GM18526 (cell line): ENCODE data around the gene NLRP12.
A peak's percentile ranks its signal among the peaks of the same experiment; 100 is the strongest.

Source experiments
- POLR2A ChIP-seq: IDR thresholded peaks from 3 replicates; pipeline ENCODE4 v1.6.1; 2011; ENCODE audit not compliant: insufficient read length; ENCODE audit errors: extremely low read depth

The NLRP12 gene

GRCh38 chr19:53824134-53824611 lies at the start of gene NLRP12:
NLRP12 (minus strand) TSS chr19:53824314; CDS start chr19:53824174, 140 bp downstream.
- TF ChIP-seq POLR2A: no peak

GRCh38 chr19:53872762-53873161 lies 48.6 kb upstream of the NLRP12 start:
- TF ChIP-seq POLR2A: no peak

GRCh38 chr19:53871454-53871853 lies 47.3 kb upstream of the NLRP12 start:
- TF ChIP-seq POLR2A: no peak

GRCh38 chr19:53870485-53870844 lies 46.4 kb upstream of the NLRP12 start:
- TF ChIP-seq POLR2A: no peak

- peak; percentile 19 for TF ChIP-seq POLR2A
Observed at GRCh38 chr19:53868892-53869804, 45.0 kb upstream of the NLRP12 start.

- TF ChIP-seq POLR2A: no peak
Observed at GRCh38 chr19:53868091-53868891, 44.2 kb upstream of the NLRP12 start.

- TF ChIP-seq POLR2A: peak; percentile 63
Observed at GRCh38 chr19:53867225-53868090, 43.3 kb upstream of the NLRP12 start, which contains the start of gene MYADM. MYADM (plus strand) TSS chr19:53867883; CDS start chr19:53873530, 5,647 bp downstream.

GRCh38 chr19:53866865-53867224 lies 42.7 kb upstream of the NLRP12 start:
- TF ChIP-seq POLR2A: no peak

GRCh38 chr19:53865918-53866864 lies 42.1 kb upstream of the NLRP12 start:
- peak; percentile 35 for TF ChIP-seq POLR2A

GRCh38 chr19:53865523-53865917 lies 41.4 kb upstream of the NLRP12 start:
- no peak for TF ChIP-seq POLR2A

- no peak for TF ChIP-seq POLR2A
Observed at GRCh38 chr19:53864308-53864836, 40.3 kb upstream of the NLRP12 start.

- TF ChIP-seq POLR2A: no peak
Observed at GRCh38 chr19:53853707-53854106, 29.6 kb upstream of the NLRP12 start.

- no peak for TF ChIP-seq POLR2A
Observed at GRCh38 chr19:53849237-53849676, 25.1 kb upstream of the NLRP12 start.

GRCh38 chr19:53847555-53847954 lies 23.4 kb upstream of the NLRP12 start:
- no peak for TF ChIP-seq POLR2A

- no peak for TF ChIP-seq POLR2A
Observed at GRCh38 chr19:53844849-53845246, 20.7 kb upstream of the NLRP12 start.
